Mammary epithelial cell (primary cell): ENCODE measurements around the gene LYST.

ENCODE experiments used
- EZH2 ChIP-seq: IDR thresholded peaks from 2 replicates; pipeline ENCODE4 v1.6.1; 2012; ENCODE audit warnings: low read length, inconsistent platforms, borderline replicate concordance
- TF ChIP-seq, protein P1 (sequence below), 2 donors: IDR thresholded peaks in 1 of 2; conservative IDR thresholded peaks in 1 of 2; 2 replicates each; pipeline ENCODE4 v1.5.1; 2011 to 2012; ENCODE audit warnings: inconsistent platforms in 2 of 2, low read length in 2 of 2, mild to moderate bottlenecking in 2 of 2, control low read depth in 1 of 2, low read depth in 1 of 2; ENCODE audit not compliant: insufficient read depth in 1 of 2; ENCODE audit errors: extremely low read depth in 1 of 2

- TF ChIP-seq, protein P1, sequence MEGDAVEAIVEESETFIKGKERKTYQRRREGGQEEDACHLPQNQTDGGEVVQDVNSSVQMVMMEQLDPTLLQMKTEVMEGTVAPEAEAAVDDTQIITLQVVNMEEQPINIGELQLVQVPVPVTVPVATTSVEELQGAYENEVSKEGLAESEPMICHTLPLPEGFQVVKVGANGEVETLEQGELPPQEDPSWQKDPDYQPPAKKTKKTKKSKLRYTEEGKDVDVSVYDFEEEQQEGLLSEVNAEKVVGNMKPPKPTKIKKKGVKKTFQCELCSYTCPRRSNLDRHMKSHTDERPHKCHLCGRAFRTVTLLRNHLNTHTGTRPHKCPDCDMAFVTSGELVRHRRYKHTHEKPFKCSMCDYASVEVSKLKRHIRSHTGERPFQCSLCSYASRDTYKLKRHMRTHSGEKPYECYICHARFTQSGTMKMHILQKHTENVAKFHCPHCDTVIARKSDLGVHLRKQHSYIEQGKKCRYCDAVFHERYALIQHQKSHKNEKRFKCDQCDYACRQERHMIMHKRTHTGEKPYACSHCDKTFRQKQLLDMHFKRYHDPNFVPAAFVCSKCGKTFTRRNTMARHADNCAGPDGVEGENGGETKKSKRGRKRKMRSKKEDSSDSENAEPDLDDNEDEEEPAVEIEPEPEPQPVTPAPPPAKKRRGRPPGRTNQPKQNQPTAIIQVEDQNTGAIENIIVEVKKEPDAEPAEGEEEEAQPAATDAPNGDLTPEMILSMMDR (conservative IDR thresholded peaks at IDR 0.05 in 1 of 2, IDR thresholded peaks at IDR 0.05 in 1 of 2; ENCODE audit: extremely low read depth in 1 of 2, insufficient read depth in 1 of 2, low read depth in 1 of 2, low read length in 2 of 2): no peak
- TF ChIP-seq EZH2: no peak
These were observed 121.1 kb downstream of the LYST start for GRCh38 chr1:235745503-235746136.
